B cell (primary cell): Measurements from ENCODE around the gene FOXP4.

Source experiments
- CTCF ChIP-seq: fragments of 200-600 bp; IDR thresholded peaks from one replicate; pipeline ENCODE4 v1.8.0; 2022; ENCODE audit warnings: antibody characterized with exemption, mild to moderate bottlenecking
- EZH2 ChIP-seq: IDR thresholded peaks from 2 replicates; pipeline ENCODE4 v1.6.1; 2012; ENCODE audit warnings: borderline replicate concordance, low read depth, mild to moderate bottlenecking, moderate library complexity, low read length; ENCODE audit not compliant: insufficient read depth, poor library complexity, severe bottlenecking

- TF ChIP-seq CTCF (no peak), EZH2 (no peak)
These were observed 22.1 kb upstream of the FOXP4 start for GRCh38 chr6:41523915-41524633.
